A549 treated with ZK216348 at 1 μM for 4 hours (cell line): ENCODE results near the gene SCTR. TPM values are rescaled to one million over a fixed set of nuclear protein-coding genes. Genes with fewer than 3 reads are reported as not detected.

Experiments used
- total RNA-seq: library from RNA; stranded (reverse); fragments of 200-300 nt; extraction: Qiagen RNA extraction; gene quantifications from 5 replicates; pipeline ENCODE4 v1.2.3, GENCODE V29; 2022; ENCODE audit warnings: low read depth

The SCTR gene
- total RNA-seq, result not detected in 5 replicates

GRCh38 chr2:119523952-119524694 is at the start of gene SCTR:
SCTR (minus strand) TSS chr2:119524483; CDS start chr2:119524226, 257 bp downstream.

DNA sequence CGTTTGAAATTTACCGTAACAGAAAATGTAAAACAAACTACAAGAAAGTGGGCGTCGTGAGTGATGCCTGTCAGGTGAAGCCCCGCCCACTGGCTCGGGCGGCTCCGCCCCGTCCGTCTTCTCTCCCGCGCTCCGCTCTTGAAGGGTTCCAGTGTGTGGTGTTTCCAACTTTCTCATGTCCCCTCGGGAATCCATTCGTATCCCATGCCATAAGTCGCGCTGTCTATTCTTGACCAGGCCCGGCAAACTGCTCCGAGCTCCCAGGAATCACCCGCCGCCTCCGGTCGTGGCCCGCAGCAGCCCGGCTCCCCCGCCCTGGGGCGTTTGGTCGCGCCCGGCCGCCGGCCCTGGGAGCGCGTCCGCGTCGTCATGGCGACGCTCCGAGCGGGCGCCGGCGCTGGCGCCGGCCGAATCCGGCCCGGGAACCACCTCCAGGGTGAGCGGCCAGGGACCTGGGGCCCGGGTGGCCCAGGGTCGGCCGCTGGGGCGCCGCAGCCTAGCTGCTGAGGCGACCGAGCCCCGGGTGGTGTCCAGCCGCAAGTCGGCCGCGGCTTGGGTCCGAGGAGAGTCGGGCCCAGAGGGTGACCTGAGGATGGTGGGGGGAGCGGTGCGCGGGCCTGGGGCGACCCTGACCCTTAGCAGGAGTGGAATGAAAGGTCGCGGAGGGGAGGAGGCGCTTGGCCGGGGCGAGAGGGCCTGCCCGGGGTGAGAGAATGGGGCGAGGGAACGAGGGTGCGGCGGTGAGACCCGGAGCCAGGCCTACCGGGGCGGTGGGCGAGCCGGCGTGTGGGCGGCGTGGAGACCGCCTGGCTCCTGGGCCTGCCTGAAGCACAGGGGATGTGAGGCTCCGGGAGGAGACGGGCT is 20.0 kb upstream of the SCTR start, which contains the start of gene CFAP221:
CFAP221 (plus strand) TSS at position 375 of the 864 bp plus-strand sequence. CDS start 1,683 bp downstream, outside the sequence.

GRCh38 chr2:119431155-119431975 is 92.9 kb downstream of the SCTR start, which contains the start of gene TMEM37:
TMEM37 (plus strand) TSS chr2:119431854; CDS start chr2:119431904, 50 bp downstream.

Other genes starting within 250 kb of the SCTR start
- gene C2orf76, start 157.6 kb downstream of the SCTR start, total RNA-seq, result 10.8 to 19.8 TPM (median 11.9 TPM) in 5 replicates
- gene DBI, start 157.5 kb downstream of the SCTR start, total RNA-seq, result 375 to 570 TPM (median 386 TPM) in 5 replicates
- 1.5 to 2.1 TPM (median 1.6 TPM) in 5 replicates for gene TMEM37, start 92.6 kb downstream of the SCTR start, total RNA-seq
- 0.20 to 0.64 TPM (median 0.35 TPM) in 5 replicates for gene CFAP221, start 20.0 kb upstream of the SCTR start, total RNA-seq
- 17.1 to 26.6 TPM (median 22.8 TPM) in 5 replicates for gene TMEM177, start 154.7 kb upstream of the SCTR start, total RNA-seq
- 12.6 to 23.4 TPM (median 17.2 TPM) in 5 replicates for gene PTPN4, start 235.4 kb upstream of the SCTR start, total RNA-seq